ENCODE results near the gene PIKFYVE. TPM values are rescaled to one million over a fixed set of nuclear protein-coding genes. Genes with fewer than 3 reads are reported as not detected.

PIKFYVE gene
- total and polyA plus RNA-seq, 10 of the 15 experiments (the other 5 are each of a cell fraction or from before 2014, with no cell fraction given) = 5.2 to 41.7 (median 19.6) TPM

DNA sequence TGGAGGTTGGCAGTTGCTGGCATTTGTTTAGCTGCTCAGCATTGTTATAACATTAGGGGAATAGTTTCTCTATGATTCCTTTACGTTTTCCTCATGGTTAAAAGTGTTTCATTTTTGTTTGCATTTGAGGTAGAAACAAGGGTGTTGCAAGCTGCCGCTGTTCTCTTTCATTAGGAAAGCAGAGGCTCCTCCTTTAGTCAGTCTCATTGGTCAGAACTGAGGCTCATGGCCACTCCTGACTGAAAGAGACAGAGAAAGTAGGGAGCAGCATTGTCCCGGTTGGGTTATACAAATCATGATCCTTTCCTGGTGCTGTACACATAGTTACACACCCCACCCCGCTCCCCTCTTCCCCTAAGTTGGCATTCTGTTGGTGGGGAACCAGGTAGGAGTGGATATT is 80.7 kb downstream of the PIKFYVE start:
- Histone ChIP-seq H3K4me2 (ENCODE audit: control insufficient read depth, insufficient read depth) (no peak overlapping the region), H3K36me3 (ENCODE audit: control insufficient read depth in 2 of 2, insufficient read depth in 2 of 2, low read length in 1 of 2) (peaks cover 3 to 20% of the 10 kb centered on the region in 2 experiments), H3K27me3 (replicated peaks in 1 of 2; ENCODE audit: control insufficient read depth in 2 of 2, insufficient read depth in 2 of 2, low read length in 1 of 2) (no peaks in the 10 kb centered on the region), H3K27ac (ENCODE audit: control insufficient read depth, insufficient read depth) (no peak overlapping the region), H4K20me1 (ENCODE audit: control insufficient read depth, insufficient read depth) (no peaks in the 10 kb centered on the region), H2AFZ (ENCODE audit: control insufficient read depth, low read depth, low read length) (no peak overlapping the region), H3K9me3 (replicated peaks; ENCODE audit: control insufficient read depth, insufficient read depth, low read length) (no peaks in the 10 kb centered on the region), H3K4me1 (ENCODE audit: control insufficient read depth, insufficient read depth, low read length) (no peaks in the 10 kb centered on the region), H3K79me2 (ENCODE audit: control insufficient read depth, insufficient read depth, low read length) (no peaks in the 10 kb centered on the region), H3K4me3 (no peak overlapping the region), H3K9ac (ENCODE audit: control insufficient read depth, insufficient read depth, low read length) (no peak overlapping the region)
- CTCF ChIA-PET = interaction anchor here (0.6 to 1.7 kb wide), 7 partner anchors 9 to 1625 kb away, joined by 3 to 6 read pairs (median 4); no protein-coding TSS in a partner anchor
- 84% methylated on average over 4 of the region's 4 CpGs for WGBS (ENCODE audit: insufficient coverage, insufficient replicate concordance, low lambda C conversion rate, missing lambda C conversion rate)
- TF ChIP-seq, protein P1, sequence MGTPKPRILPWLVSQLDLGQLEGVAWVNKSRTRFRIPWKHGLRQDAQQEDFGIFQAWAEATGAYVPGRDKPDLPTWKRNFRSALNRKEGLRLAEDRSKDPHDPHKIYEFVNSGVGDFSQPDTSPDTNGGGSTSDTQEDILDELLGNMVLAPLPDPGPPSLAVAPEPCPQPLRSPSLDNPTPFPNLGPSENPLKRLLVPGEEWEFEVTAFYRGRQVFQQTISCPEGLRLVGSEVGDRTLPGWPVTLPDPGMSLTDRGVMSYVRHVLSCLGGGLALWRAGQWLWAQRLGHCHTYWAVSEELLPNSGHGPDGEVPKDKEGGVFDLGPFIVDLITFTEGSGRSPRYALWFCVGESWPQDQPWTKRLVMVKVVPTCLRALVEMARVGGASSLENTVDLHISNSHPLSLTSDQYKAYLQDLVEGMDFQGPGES (IDR thresholded peaks at IDR 0.05) = no peak
- TF ChIP-seq, protein P2, sequence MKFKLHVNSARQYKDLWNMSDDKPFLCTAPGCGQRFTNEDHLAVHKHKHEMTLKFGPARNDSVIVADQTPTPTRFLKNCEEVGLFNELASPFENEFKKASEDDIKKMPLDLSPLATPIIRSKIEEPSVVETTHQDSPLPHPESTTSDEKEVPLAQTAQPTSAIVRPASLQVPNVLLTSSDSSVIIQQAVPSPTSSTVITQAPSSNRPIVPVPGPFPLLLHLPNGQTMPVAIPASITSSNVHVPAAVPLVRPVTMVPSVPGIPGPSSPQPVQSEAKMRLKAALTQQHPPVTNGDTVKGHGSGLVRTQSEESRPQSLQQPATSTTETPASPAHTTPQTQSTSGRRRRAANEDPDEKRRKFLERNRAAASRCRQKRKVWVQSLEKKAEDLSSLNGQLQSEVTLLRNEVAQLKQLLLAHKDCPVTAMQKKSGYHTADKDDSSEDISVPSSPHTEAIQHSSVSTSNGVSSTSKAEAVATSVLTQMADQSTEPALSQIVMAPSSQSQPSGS (IDR thresholded peaks at IDR 0.05; ENCODE audit: low read length) = no peak
- TF ChIP-seq TCF3 (IDR thresholded peaks at IDR 0.05; ENCODE audit: borderline replicate concordance, insufficient read depth, low read depth, low read length) (no peak), POLR2AphosphoS2 (IDR thresholded peaks at IDR 0.05; ENCODE audit: low read depth, low read length) (no peak), POLR2AphosphoS5 (IDR thresholded peaks at IDR 0.05; ENCODE audit: low read length) (no peak)
- BruUV-seq (replicated peaks) = no TSS peak
- FAIRE-seq = no peak
- POLR2A ChIA-PET = interaction anchor here (0.6 kb wide), 1 partner anchor 28 kb away, joined by 3 read pairs; no protein-coding TSS in a partner anchor
- no peak for ATAC-seq
- in situ Hi-C loops (cut with MboI) (no loop called here), intact Hi-C loops (cut with micrococcal nuclease; ENCODE audit: unreplicated experiment) (loop anchor here (10.0 kb wide), 1 partner anchor 172 kb away; no protein-coding TSS in a partner anchor)
- no peak for DNase-seq (ENCODE audit: low read depth, low spot score)
- SMC1A ChIA-PET (ENCODE audit: uncharacterized antibody, unreplicated experiment) = interaction anchor here (1.0 to 2.0 kb wide), 11 partner anchors 9 to 81 kb away, joined by 3 to 8 read pairs (median 4); partner anchors contain the start of gene PIKFYVE
- RAD21 ChIA-PET (ENCODE audit: unreplicated experiment) = interaction anchor here (1.3 kb wide), 1 partner anchor 26 kb away, joined by 4 read pairs; no protein-coding TSS in a partner anchor

Measured in GM12878 (cell line).